PFSK-1 (cell line): Measurements from ENCODE around the gene FAM78B.

ENCODE experiments used
- FOXP2 ChIP-seq: optimal IDR thresholded peaks from 2 replicates; pipeline ENCODE3; 2011; ENCODE audit warnings: borderline replicate concordance, control low read depth, inconsistent platforms; ENCODE audit not compliant: insufficient read depth; ENCODE audit errors: extremely low read length, extremely low read depth
- POLR2AphosphoS5 ChIP-seq: IDR thresholded peaks from 2 replicates; pipeline ENCODE4 v1.6.1; 2012; ENCODE audit warnings: low read depth, mild to moderate bottlenecking, control low read depth, low read length, moderate library complexity
- SIN3A ChIP-seq: IDR thresholded peaks from 2 replicates; pipeline ENCODE4 v1.6.1; 2012; ENCODE audit warnings: mild to moderate bottlenecking, low read length, moderate library complexity, borderline replicate concordance; ENCODE audit not compliant: insufficient read depth
- TAF1 ChIP-seq: IDR thresholded peaks from 2 replicates; pipeline ENCODE4 v1.6.1; 2012; ENCODE audit warnings: low read length, control low read depth, borderline replicate concordance; ENCODE audit not compliant: insufficient read depth
- TF ChIP-seq, protein P1 (sequence below), 2 experiments: IDR thresholded peaks; 2 replicates each; pipeline versions ENCODE4 v1.6.1 to v1.8.0; 2011 to 2012; ENCODE audit warnings: low read depth in 2 of 2, low read length in 2 of 2, control low read depth in 1 of 2, inconsistent platforms in 1 of 2, mild to moderate bottlenecking in 1 of 2, moderate library complexity in 1 of 2; ENCODE audit not compliant: insufficient read depth in 1 of 2

Gene FAM78B

DNA sequence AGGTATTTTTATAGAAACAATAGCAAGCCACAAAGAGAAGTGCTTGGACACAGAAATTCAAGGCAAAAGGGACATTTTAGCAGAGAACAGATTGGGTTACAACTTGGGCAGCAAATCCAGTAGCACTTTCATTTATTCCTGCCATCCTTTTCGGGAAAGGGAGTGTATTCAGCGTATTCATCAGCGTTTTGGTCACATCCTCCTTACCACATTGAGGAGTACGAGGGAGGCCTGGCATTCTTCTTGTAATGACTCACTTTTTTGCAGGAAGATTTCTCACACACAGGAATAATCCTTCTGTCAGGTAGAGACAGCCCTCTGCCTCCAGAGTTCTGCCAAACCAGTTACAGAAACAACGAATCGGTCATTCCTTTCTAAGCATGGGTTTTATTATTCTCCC is 18.1 kb upstream of the FAM78B start:
- TF ChIP-seq FOXP2, result no peak
- TF ChIP-seq SIN3A, result no peak
- TF ChIP-seq TAF1, result no peak
- no peak for TF ChIP-seq POLR2AphosphoS5
- TF ChIP-seq, protein P1, sequence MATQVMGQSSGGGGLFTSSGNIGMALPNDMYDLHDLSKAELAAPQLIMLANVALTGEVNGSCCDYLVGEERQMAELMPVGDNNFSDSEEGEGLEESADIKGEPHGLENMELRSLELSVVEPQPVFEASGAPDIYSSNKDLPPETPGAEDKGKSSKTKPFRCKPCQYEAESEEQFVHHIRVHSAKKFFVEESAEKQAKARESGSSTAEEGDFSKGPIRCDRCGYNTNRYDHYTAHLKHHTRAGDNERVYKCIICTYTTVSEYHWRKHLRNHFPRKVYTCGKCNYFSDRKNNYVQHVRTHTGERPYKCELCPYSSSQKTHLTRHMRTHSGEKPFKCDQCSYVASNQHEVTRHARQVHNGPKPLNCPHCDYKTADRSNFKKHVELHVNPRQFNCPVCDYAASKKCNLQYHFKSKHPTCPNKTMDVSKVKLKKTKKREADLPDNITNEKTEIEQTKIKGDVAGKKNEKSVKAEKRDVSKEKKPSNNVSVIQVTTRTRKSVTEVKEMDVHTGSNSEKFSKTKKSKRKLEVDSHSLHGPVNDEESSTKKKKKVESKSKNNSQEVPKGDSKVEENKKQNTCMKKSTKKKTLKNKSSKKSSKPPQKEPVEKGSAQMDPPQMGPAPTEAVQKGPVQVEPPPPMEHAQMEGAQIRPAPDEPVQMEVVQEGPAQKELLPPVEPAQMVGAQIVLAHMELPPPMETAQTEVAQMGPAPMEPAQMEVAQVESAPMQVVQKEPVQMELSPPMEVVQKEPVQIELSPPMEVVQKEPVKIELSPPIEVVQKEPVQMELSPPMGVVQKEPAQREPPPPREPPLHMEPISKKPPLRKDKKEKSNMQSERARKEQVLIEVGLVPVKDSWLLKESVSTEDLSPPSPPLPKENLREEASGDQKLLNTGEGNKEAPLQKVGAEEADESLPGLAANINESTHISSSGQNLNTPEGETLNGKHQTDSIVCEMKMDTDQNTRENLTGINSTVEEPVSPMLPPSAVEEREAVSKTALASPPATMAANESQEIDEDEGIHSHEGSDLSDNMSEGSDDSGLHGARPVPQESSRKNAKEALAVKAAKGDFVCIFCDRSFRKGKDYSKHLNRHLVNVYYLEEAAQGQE (IDR thresholded peaks at IDR 0.05; ENCODE audit: insufficient read depth in 1 of 2, low read depth in 2 of 2, low read length in 2 of 2), result no peak

DNA sequence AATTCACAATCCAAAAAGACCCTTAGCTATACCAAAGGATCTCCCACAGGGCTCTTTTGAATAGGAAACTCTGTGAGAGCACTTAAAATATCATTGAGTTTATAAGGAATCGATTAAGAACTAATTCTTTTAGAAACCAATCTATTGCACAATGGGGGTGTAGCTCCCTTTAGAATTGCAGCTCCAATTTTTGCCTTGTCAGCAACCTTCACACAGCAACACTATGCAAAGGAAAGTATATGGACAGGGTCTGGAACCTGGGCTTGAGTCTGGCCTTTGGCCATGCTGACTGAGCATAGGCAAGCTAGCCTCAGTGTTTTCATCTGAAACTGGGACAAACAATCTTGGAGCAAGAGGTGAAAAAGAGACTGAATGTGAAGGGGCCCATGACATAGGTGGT is 17.2 kb upstream of the FAM78B start:
- TF ChIP-seq, protein P1 (IDR thresholded peaks at IDR 0.05; ENCODE audit: insufficient read depth in 1 of 2, low read depth in 2 of 2, low read length in 2 of 2), result no peak
- TF ChIP-seq SIN3A, result no peak
- TF ChIP-seq FOXP2, result no peak
- TF ChIP-seq TAF1, result no peak
- no peak for TF ChIP-seq POLR2AphosphoS5

DNA sequence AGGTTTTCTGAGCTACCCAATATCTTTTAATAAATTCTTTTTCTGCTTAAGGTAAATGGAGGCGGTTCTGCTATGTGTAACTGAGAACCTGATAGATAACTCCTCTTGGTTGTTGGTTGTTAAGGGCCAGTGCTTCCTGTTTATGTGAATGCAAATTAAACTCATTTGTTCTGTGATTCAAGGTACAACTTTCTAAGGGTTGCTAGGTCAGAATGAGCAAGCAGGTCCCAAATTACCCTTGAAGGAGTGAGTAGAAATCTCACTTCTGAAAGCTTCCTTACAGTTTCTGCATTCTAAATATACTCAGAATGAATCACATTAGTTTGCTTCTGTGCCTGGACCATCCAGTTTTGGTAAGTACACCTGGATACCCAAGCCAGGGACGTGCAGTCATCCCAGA is 15.5 kb upstream of the FAM78B start:
- TF ChIP-seq SIN3A, result no peak
- no peak for TF ChIP-seq POLR2AphosphoS5
- no peak for TF ChIP-seq FOXP2
- TF ChIP-seq, protein P1 (IDR thresholded peaks at IDR 0.05; ENCODE audit: insufficient read depth in 1 of 2, low read depth in 2 of 2, low read length in 2 of 2), result no peak
- TF ChIP-seq TAF1, result no peak

DNA sequence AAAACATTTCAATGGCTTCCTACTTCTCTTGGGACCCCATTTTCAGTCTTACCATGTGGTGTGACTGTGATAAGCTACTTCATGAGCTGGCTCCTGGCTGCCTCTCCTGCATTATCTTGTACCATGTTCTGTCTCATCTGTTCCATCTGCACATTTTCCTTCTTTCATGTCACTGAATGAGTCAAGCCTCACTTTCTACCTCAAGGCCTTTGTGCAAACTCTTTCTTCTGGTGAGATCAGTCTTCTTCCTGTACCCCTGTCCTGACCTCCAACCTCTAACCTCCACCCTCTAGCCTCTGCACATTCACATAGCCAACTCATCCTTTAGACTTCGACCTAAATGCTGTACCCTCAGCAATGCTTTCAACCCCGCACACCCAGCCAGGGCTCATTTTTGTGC is 9.6 kb upstream of the FAM78B start:
- TF ChIP-seq FOXP2, result no peak
- no peak for TF ChIP-seq SIN3A
- no peak for TF ChIP-seq TAF1
- TF ChIP-seq POLR2AphosphoS5, result no peak
- TF ChIP-seq, protein P1 (IDR thresholded peaks at IDR 0.05; ENCODE audit: insufficient read depth in 1 of 2, low read depth in 2 of 2, low read length in 2 of 2), result no peak

DNA sequence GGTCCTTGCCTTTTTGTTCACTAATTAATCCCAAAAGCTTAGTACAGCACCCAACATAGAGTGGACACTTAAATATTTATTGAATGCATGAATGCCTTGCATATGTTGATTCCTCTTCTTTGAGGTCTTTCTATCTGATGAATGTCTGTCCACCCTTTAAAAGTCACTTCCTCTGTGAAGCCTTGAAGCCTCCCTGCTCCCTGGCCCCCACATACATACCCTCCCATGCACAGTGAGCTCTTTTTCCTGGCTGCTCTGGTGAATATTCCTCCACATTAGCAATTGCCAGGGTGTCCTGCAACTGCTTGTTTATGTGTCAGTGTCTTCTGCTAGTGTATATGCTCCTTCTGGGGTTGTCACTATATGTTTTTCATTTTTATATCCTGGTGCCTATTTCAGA is 8.2 kb upstream of the FAM78B start:
- TF ChIP-seq FOXP2 (no peak), SIN3A (no peak), TAF1 (no peak), POLR2AphosphoS5 (no peak)
- TF ChIP-seq, protein P1 (IDR thresholded peaks at IDR 0.05; ENCODE audit: insufficient read depth in 1 of 2, low read depth in 2 of 2, low read length in 2 of 2), result no peak
